GM18873 (cell line): ENCODE measurements around the gene KCNIP1.

Source experiments
- ATAC-seq: cut with Tn5 transposase; IDR thresholded peaks from one replicate; pipeline ENCODE4 v1.9.1; 2021; ENCODE audit warnings: mild to moderate bottlenecking, moderate library complexity, moderate number of reproducible peaks; ENCODE audit not compliant: unreplicated experiment, low FRiP score

KCNIP1 gene

GRCh38 chr5:170585273-170585948 is 81.6 kb downstream of the KCNIP1 start:
- ATAC-seq: no peak

DNA sequence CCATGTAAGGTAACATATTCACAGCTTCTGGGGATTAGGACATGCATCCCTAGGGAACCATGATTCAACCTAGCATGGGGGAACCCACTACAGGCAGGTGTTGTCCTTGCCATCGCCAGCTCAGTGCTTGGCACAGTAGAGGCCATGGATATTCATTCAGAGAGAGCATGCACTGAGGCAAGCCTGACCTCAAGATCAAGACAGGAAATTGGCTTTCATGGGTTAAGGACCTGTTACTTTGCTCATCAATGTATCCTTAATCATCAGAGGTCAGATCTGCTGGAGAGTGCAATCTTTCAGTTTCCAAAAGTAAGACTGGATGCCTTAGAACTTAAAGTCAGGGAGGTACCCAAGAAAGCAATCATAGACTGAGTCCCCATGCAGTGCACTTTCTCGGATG is 84.0 kb downstream of the KCNIP1 start:
- no peak for ATAC-seq

DNA sequence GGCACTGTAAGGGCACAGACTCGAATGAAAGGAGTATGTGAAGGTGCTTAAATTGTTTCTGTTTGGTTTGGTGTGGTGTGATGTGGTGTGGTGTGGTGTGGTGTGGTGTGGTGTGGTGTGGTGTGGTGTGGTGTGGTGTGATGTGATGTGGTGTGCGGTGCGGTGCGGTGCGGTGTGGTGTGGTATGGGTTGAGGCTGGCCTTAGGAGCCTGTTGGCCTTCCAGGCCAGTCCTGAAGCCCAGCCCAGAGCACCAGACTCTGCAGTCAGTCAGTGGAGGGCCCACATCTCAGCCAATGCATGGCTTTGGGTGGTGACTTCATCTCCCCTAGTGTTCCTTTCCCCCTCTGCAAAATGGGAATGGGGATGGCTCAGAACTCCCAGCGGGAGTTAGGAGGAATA is 85.8 kb downstream of the KCNIP1 start:
- no peak for ATAC-seq

DNA sequence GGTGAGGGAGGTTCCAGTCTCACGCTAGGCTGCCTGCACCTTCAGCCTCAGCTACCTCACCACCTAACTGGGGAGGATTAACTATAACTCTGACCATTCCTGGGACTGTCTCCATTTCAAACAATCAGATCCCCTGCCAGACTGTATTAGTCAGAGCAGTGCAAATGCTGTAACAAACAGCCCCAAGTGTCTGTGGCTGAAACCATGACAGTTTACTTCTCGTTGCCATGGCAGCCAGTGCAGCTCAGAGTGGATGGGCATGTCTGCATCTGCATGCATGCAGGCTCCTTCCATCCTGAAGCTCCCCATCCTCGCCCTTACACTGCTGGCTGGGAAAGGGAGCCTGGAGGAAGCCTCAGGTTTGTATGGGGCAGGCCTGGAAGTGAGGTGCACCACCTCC is 86.7 kb downstream of the KCNIP1 start:
- ATAC-seq: no peak

- no peak for ATAC-seq
Measured at GRCh38 chr5:170591054-170591453, 87.2 kb downstream of the KCNIP1 start.

GRCh38 chr5:170596482-170597044 is 92.7 kb downstream of the KCNIP1 start:
- ATAC-seq: no peak

GRCh38 chr5:170597109-170597751 is 93.4 kb downstream of the KCNIP1 start:
- ATAC-seq: no peak

DNA sequence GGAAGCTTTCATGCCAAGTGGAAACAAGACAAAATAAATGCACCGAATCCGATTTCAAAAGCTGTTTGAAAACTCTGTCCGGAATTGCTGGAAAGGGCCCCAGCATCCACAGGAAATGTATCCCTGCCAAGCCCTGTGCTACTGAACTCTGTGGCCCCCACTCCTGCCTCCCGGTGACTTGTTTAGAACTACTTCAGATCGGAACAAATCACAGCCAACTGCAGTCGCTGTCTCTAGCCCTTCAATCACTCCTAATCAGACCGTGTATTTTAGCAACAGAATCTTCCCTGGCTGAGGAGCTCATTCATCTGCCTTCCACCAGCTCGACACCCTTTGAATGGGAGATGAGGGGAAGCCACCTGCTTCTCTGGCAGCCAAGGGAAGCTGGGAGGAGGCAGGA is 94.1 kb downstream of the KCNIP1 start:
- no peak for ATAC-seq

GRCh38 chr5:170599756-170600155 is 95.9 kb downstream of the KCNIP1 start:
- ATAC-seq: no peak

DNA sequence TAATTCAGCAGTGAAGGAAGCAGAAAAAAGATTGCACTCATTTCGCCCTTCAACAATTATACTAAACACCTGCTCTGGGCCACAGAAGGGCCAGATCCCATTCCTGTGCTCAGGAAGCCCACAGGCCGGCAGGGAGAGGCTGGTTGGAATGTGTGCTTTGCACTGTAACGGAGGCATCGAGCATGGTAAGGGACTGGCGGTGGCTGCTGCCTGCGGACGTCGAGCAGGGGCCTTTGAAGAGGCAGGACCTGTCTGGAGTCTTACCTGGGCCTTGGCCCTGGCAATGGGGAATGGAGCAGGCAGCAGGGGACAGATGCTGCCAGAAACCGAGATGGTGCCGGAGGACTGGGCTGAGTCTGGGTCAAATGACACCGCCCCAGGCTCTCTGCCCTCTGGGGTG is 97.8 kb downstream of the KCNIP1 start:
- no peak for ATAC-seq

GRCh38 chr5:170603109-170603508 is 99.3 kb downstream of the KCNIP1 start:
- no peak for ATAC-seq

GRCh38 chr5:170603578-170604565 is 100.1 kb downstream of the KCNIP1 start:
- no peak for ATAC-seq

DNA sequence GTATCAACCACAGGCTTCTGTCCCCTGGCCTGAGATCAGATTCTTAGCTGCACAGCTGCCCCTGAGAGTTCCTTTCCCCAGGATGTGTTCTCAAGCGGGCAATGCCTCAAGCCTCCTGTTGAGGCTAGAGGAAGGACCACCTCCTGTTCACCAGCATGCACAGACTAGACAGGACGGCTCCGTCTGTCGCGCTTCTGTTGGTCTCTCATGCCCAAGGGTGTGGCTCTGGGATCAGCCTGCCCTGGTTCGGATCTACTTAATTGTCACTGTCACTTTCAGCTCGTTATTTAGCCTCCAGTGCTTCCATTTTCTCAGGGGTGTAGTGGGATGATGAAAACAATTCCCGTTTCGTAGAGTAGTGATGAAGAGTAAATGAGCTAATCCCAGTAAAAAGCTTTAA is 103.1 kb downstream of the KCNIP1 start:
- no peak for ATAC-seq

DNA sequence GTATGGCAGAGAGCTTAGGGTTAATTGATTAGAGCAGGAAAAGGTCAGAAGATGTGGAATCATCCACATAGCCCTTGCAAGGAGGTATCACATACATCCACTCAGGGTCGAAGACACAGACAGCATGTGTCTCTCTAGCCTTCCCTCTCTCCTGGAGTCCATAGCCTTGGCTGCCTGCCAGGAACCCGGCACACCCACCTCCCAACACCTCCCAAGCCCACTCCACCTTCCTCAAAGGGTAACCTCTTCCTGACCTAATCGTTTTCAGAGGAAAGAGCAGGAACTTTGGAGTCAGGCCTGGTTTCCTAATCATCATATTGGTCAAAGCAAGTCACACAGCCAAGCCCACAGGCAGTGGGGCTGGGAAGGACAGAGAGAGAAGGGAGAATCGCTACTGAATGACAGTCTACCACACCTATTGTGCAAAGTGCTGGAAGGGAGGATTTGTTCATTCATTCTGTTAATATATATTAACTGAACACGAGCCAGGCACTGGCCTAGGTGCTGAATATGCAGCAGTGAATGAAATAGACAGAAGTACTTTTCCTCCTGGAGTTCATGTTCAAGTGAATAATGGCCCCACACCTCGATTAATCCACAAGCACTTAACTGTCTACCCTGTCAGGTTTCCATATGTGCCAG is 107.8 kb downstream of the KCNIP1 start:
- no peak for ATAC-seq

- ATAC-seq: no peak
Measured at GRCh38 chr5:170612256-170612678, 108.4 kb downstream of the KCNIP1 start.

GRCh38 chr5:170614065-170614490 is 110.3 kb downstream of the KCNIP1 start:
- no peak for ATAC-seq

GRCh38 chr5:170614720-170615119 is 110.9 kb downstream of the KCNIP1 start:
- no peak for ATAC-seq

DNA sequence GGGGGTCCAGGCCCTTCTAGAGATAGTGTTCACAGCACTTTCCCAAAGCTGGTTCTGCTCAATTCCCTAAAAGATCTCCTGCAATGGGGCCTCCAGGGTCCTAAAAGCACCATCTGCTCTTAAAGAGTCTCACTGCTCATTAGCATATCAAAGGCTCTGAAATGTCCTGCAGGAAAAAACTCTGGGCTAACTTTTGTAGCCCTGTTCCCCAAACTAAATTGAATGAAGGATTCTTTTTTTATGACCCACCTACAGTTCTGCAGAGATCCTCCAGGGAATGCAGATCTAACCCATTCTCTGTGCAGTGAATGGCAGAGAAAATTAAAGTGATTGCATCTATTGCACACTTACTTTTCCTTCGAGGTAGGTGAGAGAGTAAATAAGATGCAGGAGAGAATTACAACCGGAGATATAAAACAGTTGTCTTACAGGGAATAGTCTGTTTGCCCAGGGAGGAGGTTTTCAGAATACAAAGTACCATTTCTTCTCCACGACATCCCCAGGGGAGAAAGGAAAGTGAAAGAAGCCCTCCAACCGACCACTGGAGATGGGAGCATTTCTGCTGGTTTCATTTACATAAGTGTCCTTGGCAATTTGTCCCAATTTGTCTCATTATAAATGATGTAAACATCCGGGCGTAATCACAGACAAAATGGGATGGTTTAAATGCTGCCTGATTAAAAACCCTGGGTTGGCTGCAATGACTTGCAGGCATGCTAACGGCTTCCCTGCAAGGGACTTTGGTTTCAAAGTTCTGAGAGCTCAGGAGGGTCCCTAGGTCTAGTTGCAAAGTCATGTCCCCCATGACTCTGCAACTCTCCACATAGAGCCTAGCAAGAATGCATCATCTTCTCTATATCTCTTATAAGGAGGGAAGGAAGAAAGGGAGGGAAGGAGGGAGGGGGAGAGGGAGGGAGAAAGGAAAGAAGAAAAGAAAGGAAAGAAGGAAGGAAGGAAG is 114.0 kb downstream of the KCNIP1 start:
- no peak for ATAC-seq

DNA sequence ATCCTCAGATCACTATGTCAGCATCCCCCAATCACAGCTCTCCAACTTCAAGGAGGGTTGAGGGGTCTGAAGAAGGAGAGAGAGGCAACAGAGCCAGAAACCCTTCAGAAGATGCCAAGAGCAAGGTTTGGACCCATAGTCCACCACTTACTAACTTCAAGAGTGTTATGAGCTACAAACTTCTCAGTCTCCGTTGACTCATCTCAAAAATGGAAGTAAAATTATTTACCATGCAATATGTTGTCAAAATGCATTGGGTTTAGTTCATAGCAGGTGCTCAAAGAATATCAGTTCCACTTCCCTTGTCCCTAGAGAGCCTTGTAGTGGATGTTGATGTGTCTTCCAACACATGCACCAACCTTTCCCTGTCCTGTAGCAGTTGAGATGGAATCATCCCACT is 116.0 kb downstream of the KCNIP1 start:
- ATAC-seq: no peak
